ENCODE data around the gene RFC3. TPM values are rescaled to one million over a fixed set of nuclear protein-coding genes. Genes with fewer than 3 reads are reported as not detected.
"Not testable (repeated sequence)": the region's sequence is repeated elsewhere in the genome, so short reads cannot be mapped to it uniquely, and the experiment has no call there.

The RFC3 gene
- total RNA-seq, 1 donor from 2014 or later = 7.1 TPM

DNA sequence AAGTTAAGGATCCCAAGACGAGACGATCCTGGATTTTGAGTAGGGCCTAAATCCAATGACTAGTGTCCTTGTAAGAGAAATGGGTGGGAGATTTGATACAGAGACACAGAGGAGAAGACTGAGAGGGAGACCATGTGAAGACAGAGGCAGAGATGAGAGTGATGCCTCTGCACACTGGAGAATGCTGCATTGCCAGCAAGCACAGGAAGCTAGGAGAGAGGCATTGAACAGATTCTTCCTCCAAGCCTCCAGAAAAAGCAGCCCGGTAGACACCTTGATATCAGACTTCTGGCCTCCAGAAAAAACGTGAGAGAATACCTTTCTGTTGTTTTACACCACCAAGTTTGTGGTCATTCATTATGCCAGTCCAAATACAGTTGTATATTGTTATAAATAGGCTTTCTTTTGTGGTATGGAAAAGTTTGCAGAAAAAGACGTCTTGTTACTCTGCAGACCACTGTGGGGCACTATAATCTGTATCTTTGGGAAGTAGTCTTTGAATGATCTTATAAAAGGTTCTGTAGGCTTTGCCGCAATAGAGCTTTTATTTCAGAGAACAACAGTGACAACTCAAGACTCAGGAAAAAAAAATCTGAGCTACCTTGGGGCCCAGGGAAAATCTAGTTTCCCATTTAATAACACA lies 17.9 kb upstream of the RFC3 start:
- ATAC-seq = peak in 1 of 2 donors; percentile 37
- no peaks in the 10 kb centered on the region for H3K36me3 ChIP-seq
- no peaks in the 10 kb centered on the region for H3K27me3 ChIP-seq (ENCODE audit: low read depth)
- DNase-seq = no peak
- H3K27ac ChIP-seq = no peak overlapping the region
- H3K9me3 ChIP-seq = no peaks in the 10 kb centered on the region
- H3K4me3 ChIP-seq = peak overlapping the region; percentile 20
- TF ChIP-seq, protein P1, sequence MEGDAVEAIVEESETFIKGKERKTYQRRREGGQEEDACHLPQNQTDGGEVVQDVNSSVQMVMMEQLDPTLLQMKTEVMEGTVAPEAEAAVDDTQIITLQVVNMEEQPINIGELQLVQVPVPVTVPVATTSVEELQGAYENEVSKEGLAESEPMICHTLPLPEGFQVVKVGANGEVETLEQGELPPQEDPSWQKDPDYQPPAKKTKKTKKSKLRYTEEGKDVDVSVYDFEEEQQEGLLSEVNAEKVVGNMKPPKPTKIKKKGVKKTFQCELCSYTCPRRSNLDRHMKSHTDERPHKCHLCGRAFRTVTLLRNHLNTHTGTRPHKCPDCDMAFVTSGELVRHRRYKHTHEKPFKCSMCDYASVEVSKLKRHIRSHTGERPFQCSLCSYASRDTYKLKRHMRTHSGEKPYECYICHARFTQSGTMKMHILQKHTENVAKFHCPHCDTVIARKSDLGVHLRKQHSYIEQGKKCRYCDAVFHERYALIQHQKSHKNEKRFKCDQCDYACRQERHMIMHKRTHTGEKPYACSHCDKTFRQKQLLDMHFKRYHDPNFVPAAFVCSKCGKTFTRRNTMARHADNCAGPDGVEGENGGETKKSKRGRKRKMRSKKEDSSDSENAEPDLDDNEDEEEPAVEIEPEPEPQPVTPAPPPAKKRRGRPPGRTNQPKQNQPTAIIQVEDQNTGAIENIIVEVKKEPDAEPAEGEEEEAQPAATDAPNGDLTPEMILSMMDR (IDR thresholded peaks at IDR 0.05) = peak; percentile 36
- peaks cover 15% of the 10 kb centered on the region for H3K4me1 ChIP-seq
- intact Hi-C loops (cut with DNase I) = no loop called here

DNA sequence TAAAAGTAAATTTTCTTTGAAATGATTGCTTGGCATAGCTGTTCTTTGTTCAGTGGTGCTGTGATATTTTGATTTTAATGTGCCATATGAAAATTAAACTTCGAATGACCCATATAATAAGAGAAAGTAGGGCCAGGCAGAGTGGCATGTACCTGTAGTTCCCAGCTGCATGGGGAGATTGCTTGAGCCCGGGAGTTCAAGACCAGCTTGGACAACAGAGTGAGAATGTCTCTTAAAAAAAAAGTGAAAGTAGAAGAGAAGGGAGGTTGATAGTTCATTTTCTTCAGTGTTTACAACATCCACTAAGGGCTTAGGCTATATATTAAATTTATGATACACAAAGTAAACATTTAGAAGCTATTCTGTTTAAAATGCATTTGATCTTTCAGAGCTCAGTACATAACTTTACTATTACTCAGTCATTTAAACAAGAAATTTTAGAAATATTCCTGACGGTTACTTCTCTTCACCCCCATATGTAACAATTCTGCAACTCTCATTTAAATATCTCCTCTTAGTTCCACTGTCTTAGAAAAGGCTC lies 17.2 kb upstream of the RFC3 start:
- Histone ChIP-seq H3K36me3 (no peaks in the 10 kb centered on the region), H3K4me3 (peak overlapping the region; percentile 20), H3K4me1 (peaks cover 15% of the 10 kb centered on the region), H3K27ac (no peak overlapping the region), H3K9me3 (no peaks in the 10 kb centered on the region), H3K27me3 (ENCODE audit: low read depth) (no peaks in the 10 kb centered on the region)
- TF ChIP-seq, protein P1 (IDR thresholded peaks at IDR 0.05) = no peak
- ATAC-seq (no peak), DNase-seq (no peak)
- intact Hi-C loops (cut with DNase I) = no loop called here

DNA sequence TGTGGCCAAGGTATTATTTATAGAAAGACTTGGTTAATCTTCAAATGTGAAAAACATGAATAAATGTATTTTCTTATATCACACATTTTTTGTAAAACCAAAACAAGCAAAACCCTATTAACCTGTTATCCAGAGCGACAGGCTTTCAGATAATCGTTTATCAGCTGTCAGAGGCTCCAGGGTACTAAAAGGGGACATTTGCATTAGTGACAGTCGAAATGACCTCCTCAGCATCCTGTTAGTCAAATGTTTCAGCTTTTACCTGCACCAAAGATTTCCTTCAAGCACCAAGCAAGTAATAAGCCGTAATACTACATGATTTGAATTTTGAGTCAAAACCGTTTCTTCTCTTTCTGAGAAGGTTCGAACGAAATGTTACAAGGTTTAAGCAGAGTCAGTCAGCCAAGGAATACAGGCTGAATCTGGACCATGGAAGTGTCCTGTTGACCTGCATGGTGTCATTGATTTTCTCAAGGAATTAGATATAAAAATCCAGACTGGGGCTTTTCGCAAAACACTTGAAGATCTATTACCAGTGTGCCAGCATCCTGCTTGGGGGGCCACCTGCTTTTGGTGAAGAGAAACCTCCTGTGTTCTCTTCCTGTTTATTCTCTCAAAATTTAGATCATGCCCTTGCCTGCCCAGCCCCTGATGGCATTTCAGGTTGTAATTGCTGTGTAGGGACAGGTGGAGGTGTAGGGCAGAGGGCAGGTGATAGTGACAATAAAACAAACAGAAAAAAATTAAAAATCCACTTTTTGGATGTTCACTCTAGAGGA lies 11.3 kb upstream of the RFC3 start:
- no peak for ATAC-seq
- H3K4me3 ChIP-seq = no peak overlapping the region
- H3K27ac ChIP-seq = no peak overlapping the region
- intact Hi-C loops (cut with DNase I) = no loop called here
- TF ChIP-seq, protein P1 (IDR thresholded peaks at IDR 0.05) = no peak
- H3K27me3 ChIP-seq (ENCODE audit: low read depth) = peaks cover 3% of the 10 kb centered on the region
- H3K9me3 ChIP-seq = no peaks in the 10 kb centered on the region
- no peaks in the 10 kb centered on the region for H3K4me1 ChIP-seq
- DNase-seq = no peak
- no peaks in the 10 kb centered on the region for H3K36me3 ChIP-seq

DNA sequence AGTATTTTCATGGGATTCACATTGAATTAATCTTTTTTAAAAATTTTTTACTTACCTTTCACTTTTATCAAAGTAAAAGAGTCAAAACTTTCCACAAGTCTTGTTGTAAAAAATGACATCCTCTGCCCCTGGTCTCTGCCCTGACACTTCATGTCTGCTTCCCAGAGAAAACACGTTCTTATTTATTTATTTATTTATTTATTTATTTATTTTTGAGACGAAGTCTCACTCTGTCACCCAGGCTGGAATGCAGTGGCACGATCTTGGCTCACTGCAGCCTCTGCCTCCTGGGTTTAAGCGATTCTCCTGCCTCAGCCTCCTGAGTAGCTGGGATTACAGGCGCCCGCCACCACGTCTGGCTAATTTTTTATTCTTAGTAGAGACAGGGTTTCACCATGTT lies 5.1 kb upstream of the RFC3 start:
- H3K27ac ChIP-seq; H3K27me3 ChIP-seq (ENCODE audit: low read depth); H3K4me1 ChIP-seq; ATAC-seq; H3K4me3 ChIP-seq; H3K36me3 ChIP-seq; DNase-seq; H3K9me3 ChIP-seq; intact Hi-C loops (cut with DNase I): not testable (repeated sequence)

DNA sequence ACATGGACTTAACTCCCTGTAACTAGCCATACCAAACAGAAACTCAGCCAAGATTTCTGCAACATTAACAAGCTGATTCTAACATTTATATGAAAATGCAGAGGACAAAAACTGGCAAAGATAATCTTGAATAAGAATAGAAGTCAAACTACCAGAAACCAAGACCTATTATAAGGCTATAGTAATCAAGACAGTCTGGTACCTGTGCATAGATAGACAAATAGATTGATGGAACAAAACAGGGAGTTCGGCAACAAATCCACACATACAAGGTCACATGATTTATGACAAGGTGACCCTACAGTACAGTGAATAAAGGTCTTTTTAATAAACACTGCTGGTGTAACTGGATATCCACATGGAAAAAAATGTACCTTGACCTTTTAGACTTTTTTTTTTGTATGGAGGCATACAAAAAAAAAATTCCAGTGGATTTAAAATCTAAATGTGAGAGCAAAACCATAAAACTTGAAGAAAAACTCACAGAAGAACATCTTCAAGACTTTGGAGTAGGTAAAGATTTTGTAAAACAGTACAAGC lies 2.9 kb upstream of the RFC3 start:
- Histone ChIP-seq H3K4me1 (peaks cover 18% of the 10 kb centered on the region), H3K4me3 (no peak overlapping the region), H3K9me3 (no peaks in the 10 kb centered on the region), H3K27ac (no peak overlapping the region), H3K36me3 (no peaks in the 10 kb centered on the region), H3K27me3 (ENCODE audit: low read depth) (no peaks in the 10 kb centered on the region)
- intact Hi-C loops (cut with DNase I) = no loop called here
- no peak for ATAC-seq
- DNase-seq = no peak
- TF ChIP-seq, protein P1 (IDR thresholded peaks at IDR 0.05) = no peak

DNA sequence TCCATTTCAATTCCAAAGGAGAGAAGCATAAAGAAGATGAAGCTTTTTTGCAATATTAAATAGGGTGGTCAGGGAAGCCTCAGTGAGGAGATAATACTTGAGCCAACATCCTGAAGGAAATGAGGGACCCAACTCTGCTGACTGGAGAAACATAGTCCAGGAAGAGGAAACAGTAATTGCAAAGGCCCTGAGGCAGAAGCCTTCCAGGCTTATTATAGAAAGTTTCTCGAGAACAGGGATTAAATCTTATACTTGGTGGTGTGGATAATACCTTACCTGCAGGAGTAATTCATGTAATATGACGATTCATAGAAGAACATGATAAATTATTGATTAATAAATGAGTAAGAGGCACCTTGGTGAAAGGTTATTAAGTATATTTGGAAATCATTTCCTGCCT lies 1.0 kb upstream of the RFC3 start:
- TF ChIP-seq, protein P1 (IDR thresholded peaks at IDR 0.05) = no peak
- Histone ChIP-seq H3K4me3 (no peak overlapping the region), H3K27me3 (ENCODE audit: low read depth) (no peaks in the 10 kb centered on the region), H3K36me3 (no peaks in the 10 kb centered on the region), H3K4me1 (peaks cover 18% of the 10 kb centered on the region), H3K9me3 (no peaks in the 10 kb centered on the region), H3K27ac (no peak overlapping the region)
- ATAC-seq (no peak), DNase-seq (no peak)
- intact Hi-C loops (cut with DNase I) = no loop called here
